Measurements from ENCODE around the gene CFL1.

The CFL1 gene

DNA sequence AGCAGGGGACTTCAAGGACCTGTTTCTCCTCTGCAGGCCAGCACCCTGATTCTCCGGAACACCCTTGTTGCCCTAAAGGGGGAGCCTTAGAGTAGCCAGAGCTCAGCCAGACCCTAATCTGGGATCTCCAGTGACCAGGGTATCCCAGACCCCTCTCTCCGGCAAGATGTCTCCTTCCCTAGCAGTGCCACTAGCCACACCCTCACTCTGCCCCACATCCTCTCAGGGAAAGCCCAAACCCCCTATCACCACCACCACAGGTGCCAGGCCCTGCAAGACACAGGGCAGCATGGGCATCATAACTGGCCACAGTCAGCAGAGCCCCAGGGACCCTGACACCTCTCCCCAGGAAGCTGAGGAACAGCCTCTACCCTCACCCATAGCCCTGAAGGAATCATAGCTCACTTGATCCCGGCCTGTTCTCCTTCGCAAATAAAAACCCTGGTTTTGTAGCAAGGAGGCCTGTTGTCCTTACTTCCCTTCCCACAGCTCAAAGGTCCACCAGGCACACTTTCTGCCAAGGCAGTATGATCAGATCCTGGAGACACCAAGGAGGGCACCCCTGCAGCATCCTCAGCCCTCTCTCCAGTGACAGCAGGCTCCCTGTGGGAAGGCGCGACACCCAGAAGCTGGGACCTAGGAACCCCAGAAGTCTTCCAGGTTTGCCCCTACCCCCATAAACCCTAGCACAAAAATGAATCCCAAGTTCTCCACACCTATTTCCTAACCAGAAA, 4.6 kb downstream of the CFL1 start:
- Histone ChIP-seq H3K9me3 (replicated peaks; ENCODE audit: insufficient read depth, low read length) (no peaks in the 10 kb centered on the region), H3F3A (ENCODE audit: insufficient read depth, low read length) (peaks cover 32% of the 10 kb centered on the region), H3K4me1 (ENCODE audit: low read length) (0 out of 2 replicates have a peak, but pooled peaks cover 8% of the 10 kb centered on the region), H4K20me1 (ENCODE audit: insufficient read depth, low read length) (peaks cover 28% of the 10 kb centered on the region), H3K4me2 (ENCODE audit: low read depth, low read length) (no peak overlapping the region), H3K4me3 (ENCODE audit: low read length) (no peak overlapping the region), H2AFZ (ENCODE audit: low read length) (no peak overlapping the region), H3K79me2 (ENCODE audit: low read length) (peaks cover 39% of the 10 kb centered on the region), H3K36me3 (replicated peaks; ENCODE audit: insufficient read depth, low read length) (peaks cover 24% of the 10 kb centered on the region), H3K9me2 (replicated peaks; ENCODE audit: insufficient read depth, low read length) (no peaks in the 10 kb centered on the region), H3K9ac (ENCODE audit: low read length) (no peak overlapping the region), H3K27me3 (replicated peaks; ENCODE audit: insufficient read depth, low read length) (no peaks in the 10 kb centered on the region), H3K27ac (ENCODE audit: low read length) (no peak overlapping the region)
- TF ChIP-seq, protein P1, sequence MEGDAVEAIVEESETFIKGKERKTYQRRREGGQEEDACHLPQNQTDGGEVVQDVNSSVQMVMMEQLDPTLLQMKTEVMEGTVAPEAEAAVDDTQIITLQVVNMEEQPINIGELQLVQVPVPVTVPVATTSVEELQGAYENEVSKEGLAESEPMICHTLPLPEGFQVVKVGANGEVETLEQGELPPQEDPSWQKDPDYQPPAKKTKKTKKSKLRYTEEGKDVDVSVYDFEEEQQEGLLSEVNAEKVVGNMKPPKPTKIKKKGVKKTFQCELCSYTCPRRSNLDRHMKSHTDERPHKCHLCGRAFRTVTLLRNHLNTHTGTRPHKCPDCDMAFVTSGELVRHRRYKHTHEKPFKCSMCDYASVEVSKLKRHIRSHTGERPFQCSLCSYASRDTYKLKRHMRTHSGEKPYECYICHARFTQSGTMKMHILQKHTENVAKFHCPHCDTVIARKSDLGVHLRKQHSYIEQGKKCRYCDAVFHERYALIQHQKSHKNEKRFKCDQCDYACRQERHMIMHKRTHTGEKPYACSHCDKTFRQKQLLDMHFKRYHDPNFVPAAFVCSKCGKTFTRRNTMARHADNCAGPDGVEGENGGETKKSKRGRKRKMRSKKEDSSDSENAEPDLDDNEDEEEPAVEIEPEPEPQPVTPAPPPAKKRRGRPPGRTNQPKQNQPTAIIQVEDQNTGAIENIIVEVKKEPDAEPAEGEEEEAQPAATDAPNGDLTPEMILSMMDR (IDR thresholded peaks at IDR 0.05; ENCODE audit: low read length): peak; percentile 5; the same call in 1 of the 2 replicates
- TF ChIP-seq EZH2phosphoT487 (IDR thresholded peaks at IDR 0.05; ENCODE audit: low read length): no peak
- no peak for DNase-seq

DNA sequence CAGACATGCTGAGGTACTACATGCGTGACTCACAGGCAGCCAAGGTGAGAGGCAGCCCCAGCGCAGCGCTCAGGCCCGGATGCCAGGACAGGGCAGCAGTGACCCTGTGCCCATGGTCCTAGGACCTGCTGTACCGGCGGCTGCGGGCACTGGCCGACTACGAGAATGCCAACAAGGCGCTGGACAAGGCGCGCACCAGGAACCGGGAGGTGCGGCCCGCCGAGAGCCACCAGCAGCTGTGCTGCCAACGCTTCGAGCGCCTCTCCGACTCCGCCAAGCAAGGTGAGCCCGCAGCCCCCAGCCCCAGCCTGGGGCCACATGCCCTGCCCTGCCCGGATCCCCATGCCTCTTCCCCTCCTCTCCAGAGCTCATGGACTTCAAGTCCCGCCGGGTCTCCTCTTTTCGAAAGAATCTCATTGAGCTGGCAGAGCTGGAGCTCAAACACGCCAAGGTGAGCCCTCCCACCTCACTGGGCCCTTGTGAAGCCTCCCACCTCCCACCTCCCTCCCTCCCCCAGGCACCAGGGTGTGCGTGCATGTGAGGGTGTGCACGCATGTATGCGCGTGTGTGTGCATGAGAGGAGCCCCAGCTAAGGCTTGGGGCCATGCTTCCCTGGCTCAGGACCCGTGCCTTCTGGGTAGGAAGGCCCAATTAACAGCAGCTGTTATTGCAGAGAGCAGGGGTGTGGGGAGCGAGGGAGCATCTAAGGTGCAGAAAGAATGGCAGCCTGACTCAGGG, 5.3 kb downstream of the CFL1 start:
- H4K20me1 ChIP-seq (ENCODE audit: insufficient read depth, low read length): peaks cover 28% of the 10 kb centered on the region
- H3K4me1 ChIP-seq (ENCODE audit: low read length): 0 out of 2 replicates have a peak, but pooled peaks cover 8% of the 10 kb centered on the region
- H3K79me2 ChIP-seq (ENCODE audit: low read length): peaks cover 39% of the 10 kb centered on the region
- H3F3A ChIP-seq (ENCODE audit: insufficient read depth, low read length): peaks cover 28% of the 10 kb centered on the region
- H3K9ac ChIP-seq (ENCODE audit: low read length): no peak overlapping the region
- no peak overlapping the region for H2AFZ ChIP-seq (ENCODE audit: low read length)
- no peak overlapping the region for H3K4me3 ChIP-seq (ENCODE audit: low read length)
- no peaks in the 10 kb centered on the region for H3K9me3 ChIP-seq (replicated peaks; ENCODE audit: insufficient read depth, low read length)
- no peaks in the 10 kb centered on the region for H3K9me2 ChIP-seq (replicated peaks; ENCODE audit: insufficient read depth, low read length)
- no peak for DNase-seq
- TF ChIP-seq EZH2phosphoT487 (IDR thresholded peaks at IDR 0.05; ENCODE audit: low read length): no peak
- TF ChIP-seq, protein P1 (IDR thresholded peaks at IDR 0.05; ENCODE audit: low read length): no peak
- TF ChIP-seq EZH2 (optimal IDR thresholded peaks at IDR 0.05; ENCODE audit: low read depth, low read length): no peak
- no peak overlapping the region for H3K4me2 ChIP-seq (ENCODE audit: low read depth, low read length)
- peaks cover 24% of the 10 kb centered on the region for H3K36me3 ChIP-seq (replicated peaks; ENCODE audit: insufficient read depth, low read length)
- H3K27me3 ChIP-seq (replicated peaks; ENCODE audit: insufficient read depth, low read length): no peaks in the 10 kb centered on the region
- H3K27ac ChIP-seq (ENCODE audit: low read length): no peak overlapping the region

- no peak overlapping the region for H2AFZ ChIP-seq (ENCODE audit: low read length)
- H3K27me3 ChIP-seq (replicated peaks; ENCODE audit: insufficient read depth, low read length): no peaks in the 10 kb centered on the region
- peaks cover 28% of the 10 kb centered on the region for H4K20me1 ChIP-seq (ENCODE audit: insufficient read depth, low read length)
- no peaks in the 10 kb centered on the region for H3K9me3 ChIP-seq (replicated peaks; ENCODE audit: insufficient read depth, low read length)
- 0 out of 2 replicates have a peak, but pooled peaks cover 8% of the 10 kb centered on the region for H3K4me1 ChIP-seq (ENCODE audit: low read length)
- peaks cover 24% of the 10 kb centered on the region for H3K36me3 ChIP-seq (replicated peaks; ENCODE audit: insufficient read depth, low read length)
- H3K9ac ChIP-seq (ENCODE audit: low read length): no peak overlapping the region
- H3K27ac ChIP-seq (ENCODE audit: low read length): no peak overlapping the region
- H3K79me2 ChIP-seq (ENCODE audit: low read length): peaks cover 32% of the 10 kb centered on the region
- DNase-seq: no peak
- no peak overlapping the region for H3K4me3 ChIP-seq (ENCODE audit: low read length)
- H3K9me2 ChIP-seq (replicated peaks; ENCODE audit: insufficient read depth, low read length): no peaks in the 10 kb centered on the region
- no peak for TF ChIP-seq EZH2 (optimal IDR thresholded peaks at IDR 0.05; ENCODE audit: low read depth, low read length)
- no peak for TF ChIP-seq EZH2phosphoT487 (IDR thresholded peaks at IDR 0.05; ENCODE audit: low read length)
- H3F3A ChIP-seq (ENCODE audit: insufficient read depth, low read length): peaks cover 21% of the 10 kb centered on the region
- no peak overlapping the region for H3K4me2 ChIP-seq (ENCODE audit: low read depth, low read length)
Observed at GRCh38 chr11:65851811-65852507, 6.0 kb downstream of the CFL1 start.

Measured in MM.1S (cell line).